Measurements from ENCODE around the gene PLA2G4D.

Gene PLA2G4D

GRCh38 chr15:42036966-42037365 is 57.4 kb downstream of the PLA2G4D start:
- H3K4me3 ChIP-seq (ENCODE audit: low read depth, low read length) = no peak overlapping the region
- DNase-seq (ENCODE audit: low read depth) = no peak

- DNase-seq (ENCODE audit: low read depth) = no peak
- H3K4me3 ChIP-seq (ENCODE audit: low read depth, low read length) = no peak overlapping the region
Measured at GRCh38 chr15:42036112-42036905, 58.1 kb downstream of the PLA2G4D start.

GRCh38 chr15:42035435-42035761 is 59.0 kb downstream of the PLA2G4D start:
- H3K4me3 ChIP-seq (ENCODE audit: low read depth, low read length) = no peak overlapping the region
- no peak for DNase-seq (ENCODE audit: low read depth)

- no peak for DNase-seq (ENCODE audit: low read depth)
- H3K4me3 ChIP-seq (ENCODE audit: low read depth, low read length) = no peak overlapping the region
Measured at GRCh38 chr15:42034628-42035434, 59.5 kb downstream of the PLA2G4D start.

DNA sequence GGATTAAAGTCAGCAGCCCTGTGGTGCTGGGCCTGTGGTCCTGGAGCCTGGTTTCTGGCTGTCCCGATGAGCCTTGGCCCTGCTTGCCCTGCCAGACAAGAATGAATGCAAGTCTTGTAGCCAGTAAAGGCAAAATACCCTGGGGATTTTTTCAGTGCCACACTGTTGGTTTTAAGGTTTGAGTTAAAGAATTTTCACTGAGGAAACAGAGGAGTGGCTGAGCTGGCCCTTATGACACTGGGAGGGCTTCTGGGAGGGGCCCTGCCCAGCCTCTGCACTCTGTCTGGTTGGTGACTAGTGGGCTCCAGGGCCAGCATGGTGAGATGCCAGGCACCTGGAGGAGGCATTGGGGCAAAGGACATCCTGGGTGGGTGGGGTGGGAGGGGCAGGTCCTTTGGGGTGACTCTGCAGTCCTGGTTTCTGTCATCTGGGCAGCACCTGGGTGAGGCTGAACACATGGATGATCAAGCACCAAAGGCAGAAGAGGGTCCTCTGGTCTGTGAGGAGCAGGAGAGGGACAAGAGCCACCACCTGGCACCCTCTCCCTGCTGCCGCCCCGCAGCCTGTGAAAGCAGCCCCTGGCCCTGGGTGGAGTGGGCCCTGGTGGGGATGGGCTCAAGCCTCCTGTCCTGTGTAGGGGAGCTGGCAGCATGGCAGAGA is 61.0 kb downstream of the PLA2G4D start:
- no peak overlapping the region for H3K4me3 ChIP-seq (ENCODE audit: low read depth, low read length)
- no peak for DNase-seq (ENCODE audit: low read depth)

- DNase-seq (ENCODE audit: low read depth) = no peak
- H3K4me3 ChIP-seq (ENCODE audit: low read depth, low read length) = no peak overlapping the region
Measured at GRCh38 chr15:42032376-42033213, 61.8 kb downstream of the PLA2G4D start.

GRCh38 chr15:42031198-42031915 is 63.0 kb downstream of the PLA2G4D start:
- DNase-seq (ENCODE audit: low read depth) = no peak
- no peak overlapping the region for H3K4me3 ChIP-seq (ENCODE audit: low read depth, low read length)

GRCh38 chr15:42027521-42027920 is 66.8 kb downstream of the PLA2G4D start:
- DNase-seq (ENCODE audit: low read depth) = no peak
- no peak overlapping the region for H3K4me3 ChIP-seq (ENCODE audit: low read depth, low read length)

DNA sequence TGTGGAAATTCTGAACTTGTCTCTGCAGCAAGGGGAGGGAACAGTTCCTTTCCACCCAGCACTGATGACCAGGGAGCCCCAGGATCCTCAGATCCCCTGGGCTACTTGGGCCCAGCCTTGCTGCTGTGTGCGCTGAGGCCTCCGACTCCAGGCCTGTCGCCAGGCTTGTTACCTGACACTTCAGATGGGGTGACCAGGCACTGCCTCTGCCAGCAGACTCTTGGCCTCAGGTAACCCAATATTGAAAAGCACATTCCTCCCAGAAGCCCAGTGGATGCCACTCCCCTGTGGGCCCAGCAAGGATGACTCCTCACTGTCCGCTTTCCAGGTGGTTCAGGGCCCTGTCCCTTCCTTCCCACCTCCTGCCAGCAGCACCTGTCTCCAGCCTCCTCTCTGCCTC is 70.1 kb downstream of the PLA2G4D start:
- no peak overlapping the region for H3K4me3 ChIP-seq (ENCODE audit: low read depth, low read length)
- no peak for DNase-seq (ENCODE audit: low read depth)

GRCh38 chr15:42021593-42021992 is 72.8 kb downstream of the PLA2G4D start:
- no peak overlapping the region for H3K4me3 ChIP-seq (ENCODE audit: low read depth, low read length)
- no peak for DNase-seq (ENCODE audit: low read depth)

GRCh38 chr15:42020713-42021273 is 73.6 kb downstream of the PLA2G4D start, which contains the start of gene PLA2G4E:
TSS of gene PLA2G4E (minus strand) at chr15:42021042. CDS start at chr15:42021030, 12 bp downstream.
- H3K4me3 ChIP-seq (ENCODE audit: low read depth, low read length) = no peak within 1 kb of the TSS
- no peak for DNase-seq (ENCODE audit: low read depth)

DNA sequence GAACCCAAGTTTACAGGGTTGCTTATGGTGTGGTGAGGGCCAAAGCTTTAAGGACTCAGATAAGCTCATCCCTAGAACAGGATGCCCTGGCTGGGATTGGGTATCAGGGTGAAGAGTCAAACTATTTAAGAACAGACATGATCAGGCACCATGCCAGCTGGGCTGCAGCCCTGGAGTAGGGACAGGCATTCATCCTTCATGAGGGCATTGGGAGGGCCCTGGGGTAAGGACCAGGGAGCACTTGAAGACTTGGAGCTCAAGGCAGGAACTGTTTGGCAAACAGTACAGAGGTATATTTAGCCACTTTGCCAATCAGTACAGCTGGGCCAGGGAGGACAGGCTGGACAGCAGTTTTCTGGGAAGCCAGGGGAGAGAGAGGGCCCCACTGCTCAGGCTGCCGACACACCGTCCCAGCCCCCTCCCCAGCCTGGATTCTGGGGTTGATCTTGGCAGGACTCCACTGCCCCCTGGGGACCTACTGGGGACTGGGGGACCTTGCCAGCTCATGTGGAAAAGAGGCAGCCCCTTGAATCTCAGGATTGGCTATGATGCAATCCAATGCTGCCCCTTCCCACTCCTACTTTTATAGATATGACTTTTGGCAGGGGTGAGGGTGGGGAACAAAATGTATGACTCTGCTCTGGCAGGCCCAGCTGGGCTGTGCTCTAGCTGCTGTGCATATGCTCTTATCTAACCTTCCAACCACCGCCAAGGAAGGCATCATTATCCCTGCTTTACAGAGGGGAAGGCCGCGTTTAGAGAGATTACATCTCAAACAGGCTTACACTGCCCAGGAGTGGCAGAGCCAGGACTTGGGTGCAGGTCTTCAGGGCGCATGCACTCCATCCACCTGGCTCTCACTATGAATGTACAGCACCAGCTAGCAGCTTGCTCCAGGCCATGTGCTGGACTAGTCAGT is 75.8 kb downstream of the PLA2G4D start:
- no peak for DNase-seq (ENCODE audit: low read depth)

More for the DNA sequence above, 75.8 kb downstream of the PLA2G4D start:
- H3K4me3 ChIP-seq (ENCODE audit: low read depth, low read length) = no peak overlapping the region
